HG03103 (cell line): ENCODE measurements around the gene EFHB.
"Not testable (repeated sequence)": the region's sequence is repeated elsewhere in the genome, so short reads cannot be mapped to it uniquely, and the experiment has no call there.

Experiments used
- ATAC-seq: cut with Tn5 transposase; IDR thresholded peaks from one replicate; pipeline ENCODE4 v1.9.1; 2021; ENCODE audit warnings: low read depth; ENCODE audit not compliant: unreplicated experiment

Gene EFHB

GRCh38 chr3:19866751-19867347 is 67.2 kb downstream of the EFHB start:
- peak; percentile 89 for ATAC-seq

DNA sequence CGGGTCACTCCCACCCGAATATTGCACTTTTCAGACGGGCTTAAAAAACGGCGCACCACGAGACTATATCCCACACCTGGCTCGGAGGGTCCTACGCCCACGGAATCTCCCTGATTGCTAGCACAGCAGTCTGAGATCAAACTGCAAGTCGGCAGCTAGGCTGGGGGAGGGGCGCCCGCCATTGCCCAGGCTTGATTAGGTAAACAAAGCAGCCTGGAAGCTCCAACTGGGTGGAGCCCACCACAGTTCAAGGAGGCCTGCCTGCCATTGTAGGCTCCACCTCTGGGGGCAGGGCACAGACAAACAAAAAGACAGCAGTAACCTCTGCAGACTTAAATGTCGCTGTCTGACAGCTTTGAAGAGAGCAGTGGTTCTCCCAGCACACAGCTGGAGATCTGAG is 78.7 kb downstream of the EFHB start:
- not testable (repeated sequence) for ATAC-seq

DNA sequence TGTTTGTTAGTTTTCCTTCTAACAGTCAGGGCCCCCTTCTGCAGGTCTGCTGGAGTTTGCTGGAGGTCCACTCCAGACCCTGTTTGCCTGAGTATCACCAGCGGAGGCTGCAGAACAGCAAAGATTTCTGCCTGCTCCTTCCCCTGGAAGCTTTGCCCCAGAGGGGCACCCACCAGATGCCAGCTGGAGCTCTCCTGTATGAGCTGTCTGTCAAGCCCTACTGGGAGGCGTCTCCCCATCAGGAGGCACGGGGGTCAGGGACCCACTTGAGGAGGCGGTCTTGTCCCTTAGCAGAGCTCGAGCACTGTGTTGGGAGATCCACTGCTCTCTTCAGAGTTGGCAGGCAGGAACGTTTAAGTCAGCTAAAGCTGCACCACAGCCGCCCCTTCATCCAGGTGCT is 87.4 kb downstream of the EFHB start:
- ATAC-seq, result not testable (repeated sequence)
